Upper lobe of left lung (tissue), 6 donors: ENCODE results near the gene FAM13A. TPM values are rescaled to one million over a fixed set of nuclear protein-coding genes. Genes with fewer than 3 reads are reported as not detected.

Source experiments
- ATAC-seq, 2 donors: fragments of 200-7000 bp; cut with Tn5 transposase; one replicate each; pipeline ENCODE4 v1.9.1; 2022; ENCODE audit warnings: mild to moderate bottlenecking in 2 of 2, moderate library complexity in 2 of 2; ENCODE audit not compliant: low FRiP score in 2 of 2
- DNase-seq, 2 donors: peaks; one replicate each; pipeline ENCODE4 v3.0.0-alpha.2; 2019 to 2020
- H3K27ac ChIP-seq, 4 donors: fragments of 200-600 bp; sonication (generic); one replicate each; pipeline ENCODE4 v1.5.1; 2016 to 2019
- H3K27me3 ChIP-seq, 4 donors: fragments of 200-600 bp; sonication (generic); one replicate each; pipeline ENCODE4 v1.5.1; 2017 to 2019
- H3K36me3 ChIP-seq, 4 donors: fragments of 200-600 bp; sonication (generic); one replicate each; pipeline ENCODE4 v1.5.1; 2016 to 2019
- H3K4me1 ChIP-seq, 4 donors: fragments of 200-600 bp; sonication (generic); one replicate each; pipeline ENCODE4 v1.5.1; 2018 to 2019
- H3K4me3 ChIP-seq, 4 donors: fragments of 200-600 bp; sonication (generic); one replicate each; pipeline ENCODE4 v1.5.1; 2017 to 2019; ENCODE audit warnings: mild to moderate bottlenecking in 2 of 4, moderate library complexity in 1 of 4
- H3K9me3 ChIP-seq, 4 donors: fragments of 200-600 bp; sonication (generic); one replicate each; pipeline ENCODE4 v1.5.1; 2018 to 2019
- CTCF ChIP-seq, 6 experiments: fragments of 450-650 bp in 4 of 6; fragments of 200-600 bp in 2 of 6; sonication (generic) in 2 of 6; IDR thresholded peaks; one replicate each; pipeline ENCODE4 v1.5.1; 2016 to 2019; ENCODE audit warnings: antibody characterized with exemption in 6 of 6
- EP300 ChIP-seq, 4 donors: sonication (generic); formaldehyde crosslinking; IDR thresholded peaks; one replicate each; pipeline ENCODE4 v1.5.1; 2017; ENCODE audit warnings: antibody characterized with exemption in 4 of 4, control low read depth in 2 of 4
- POLR2A ChIP-seq, 4 donors: fragments of 450-650 bp; IDR thresholded peaks; one replicate each; pipeline ENCODE4 v1.5.1; 2016 to 2017; ENCODE audit warnings: antibody characterized with exemption in 4 of 4, mild to moderate bottlenecking in 2 of 4
- POLR2AphosphoS5 ChIP-seq, 2 donors: sonication (generic); formaldehyde crosslinking; IDR thresholded peaks; one replicate each; pipeline ENCODE4 v1.5.1; 2017; ENCODE audit warnings: antibody characterized with exemption in 2 of 2
- WGBS, 2 donors: methylation state at CpG; one replicate each; pipeline ENCODE4 v1.1.5; 2017 to 2018; 5-methylcytosine and 5-hydroxymethylcytosine counted together
- total RNA-seq, 6 donors: library from RNA; depleted of rRNA in 4 of 6; stranded (reverse); fragments of >200 nt in 4 of 6; gene quantifications; one replicate each; pipeline versions ENCODE4 v1.1.0 to v1.2.1, GENCODE V29; 2016 to 2021
- donor health status: DM: no; HTN: no; CAD: no; lungs with moderate emphysema.
- donor health status: DM: no; HTN: yes; CAD: no; lungs with severe emphysema.

The FAM13A gene
- total RNA-seq, 6 donors from 2014 or later = 15.8 to 173 (median 34.1) TPM

GRCh38 chr4:88759039-88759894, 297.7 kb downstream of the FAM13A start:
- Histone ChIP-seq H3K9me3 (no peaks in the 10 kb centered on the region), H3K27me3 (no peaks in the 10 kb centered on the region), H3K36me3 (peaks cover 0 to 21% (median 0%) of the 10 kb centered on the region in 4 donors), H3K27ac (no peak overlapping the region), H3K4me3 (peak overlapping the region in 1 of 4 donors; percentile 5), H3K4me1 (peaks cover 0 to 8% (median under 1%) of the 10 kb centered on the region in 4 donors)
- no peak for TF ChIP-seq POLR2A (IDR thresholded peaks at IDR 0.05)
- no peak for TF ChIP-seq EP300 (IDR thresholded peaks at IDR 0.05)
- DNase-seq (no peak), ATAC-seq (no peak)
- WGBS, 2 donors = 59 to 67% methylated on average over 11 to 12 of the region's 12 CpGs

GRCh38 chr4:88758264-88758663, 298.7 kb downstream of the FAM13A start:
- no peak for ATAC-seq
- peak overlapping the region in 1 of 4 donors; percentile 5 for H3K4me3 ChIP-seq
- peaks cover 0 to 8% (median 0%) of the 10 kb centered on the region in 4 donors for H3K4me1 ChIP-seq
- TF ChIP-seq POLR2AphosphoS5 (IDR thresholded peaks at IDR 0.05) (no peak), POLR2A (IDR thresholded peaks at IDR 0.05) (no peak), CTCF (IDR thresholded peaks at IDR 0.05) (no peak), EP300 (IDR thresholded peaks at IDR 0.05) (no peak)
- H3K27ac ChIP-seq = no peak overlapping the region
- H3K9me3 ChIP-seq = no peaks in the 10 kb centered on the region
- 69 to 87% methylated on average over 8 of the region's 8 CpGs for WGBS, 2 donors
- DNase-seq = no peak
- H3K27me3 ChIP-seq = no peaks in the 10 kb centered on the region
- peaks cover 0 to 21% (median 0%) of the 10 kb centered on the region in 4 donors for H3K36me3 ChIP-seq

- 84 to 86% methylated on average over 6 of the region's 6 CpGs for WGBS, 2 donors
- no peak overlapping the region for H3K27ac ChIP-seq
- H3K36me3 ChIP-seq = peaks cover 0 to 22% (median 0%) of the 10 kb centered on the region in 4 donors
- peaks cover 0 to 8% (median 0%) of the 10 kb centered on the region in 4 donors for H3K4me1 ChIP-seq
- DNase-seq (no peak), ATAC-seq (no peak)
- TF ChIP-seq POLR2AphosphoS5 (IDR thresholded peaks at IDR 0.05) (no peak), EP300 (IDR thresholded peaks at IDR 0.05) (no peak), CTCF (IDR thresholded peaks at IDR 0.05) (no peak), POLR2A (IDR thresholded peaks at IDR 0.05) (no peak)
- no peaks in the 10 kb centered on the region for H3K27me3 ChIP-seq
- H3K9me3 ChIP-seq = no peaks in the 10 kb centered on the region
- peak overlapping the region in 1 of 4 donors; percentile 5 for H3K4me3 ChIP-seq
These were observed 299.2 kb downstream of the FAM13A start for GRCh38 chr4:88757776-88758175.

- peaks cover 0 to 8% (median 0%) of the 10 kb centered on the region in 4 donors for H3K4me1 ChIP-seq
- DNase-seq = no peak
- TF ChIP-seq CTCF (IDR thresholded peaks at IDR 0.05) = no peak
- TF ChIP-seq POLR2AphosphoS5 (IDR thresholded peaks at IDR 0.05) = no peak
- no peak for TF ChIP-seq EP300 (IDR thresholded peaks at IDR 0.05)
- H3K4me3 ChIP-seq = no peak overlapping the region
- H3K27ac ChIP-seq = no peak overlapping the region
- H3K9me3 ChIP-seq = no peaks in the 10 kb centered on the region
- ATAC-seq = no peak
- H3K36me3 ChIP-seq = peaks cover 0 to 21% (median 0%) of the 10 kb centered on the region in 4 donors
- no peaks in the 10 kb centered on the region for H3K27me3 ChIP-seq
These were observed 299.9 kb downstream of the FAM13A start for GRCh38 chr4:88757067-88757466.

GRCh38 chr4:88756149-88756548, 300.8 kb downstream of the FAM13A start:
- Histone ChIP-seq H3K4me1 (peaks cover 0 to 8% (median 0%) of the 10 kb centered on the region in 4 donors), H3K27ac (no peak overlapping the region), H3K27me3 (no peaks in the 10 kb centered on the region), H3K4me3 (no peak overlapping the region), H3K9me3 (no peaks in the 10 kb centered on the region), H3K36me3 (peaks cover 0 to 22% (median under 1%) of the 10 kb centered on the region in 4 donors)
- no peak for DNase-seq
- no peak for ATAC-seq
- 84 to 91% methylated on average over 5 of the region's 5 CpGs for WGBS, 2 donors
- TF ChIP-seq POLR2AphosphoS5 (IDR thresholded peaks at IDR 0.05) = no peak
- no peak for TF ChIP-seq EP300 (IDR thresholded peaks at IDR 0.05)
- no peak for TF ChIP-seq POLR2A (IDR thresholded peaks at IDR 0.05)
- TF ChIP-seq CTCF (IDR thresholded peaks at IDR 0.05) = no peak
